Measurements from ENCODE around the gene LPGAT1.

DNA sequence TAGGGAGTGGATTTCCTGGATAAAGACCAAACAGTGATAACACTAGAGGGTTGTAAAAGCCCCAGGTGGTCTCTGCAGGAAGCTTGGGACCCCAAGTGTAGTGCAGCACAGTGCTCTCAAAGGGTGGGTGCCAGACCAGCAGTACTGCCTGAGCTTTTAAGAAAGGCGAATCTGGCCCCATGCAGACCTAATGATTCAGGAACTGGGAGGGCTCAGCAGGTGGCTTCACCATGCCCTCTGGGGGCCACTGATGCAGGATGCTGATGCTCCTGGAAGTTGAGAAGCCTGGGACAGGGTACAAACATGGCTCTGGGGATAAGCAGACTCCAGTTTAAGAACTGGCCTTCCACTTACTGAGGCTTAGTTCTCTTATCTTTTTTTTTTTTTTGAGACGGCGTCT, 126.0 kb downstream of the LPGAT1 start:
- TF ChIP-seq, protein P1, sequence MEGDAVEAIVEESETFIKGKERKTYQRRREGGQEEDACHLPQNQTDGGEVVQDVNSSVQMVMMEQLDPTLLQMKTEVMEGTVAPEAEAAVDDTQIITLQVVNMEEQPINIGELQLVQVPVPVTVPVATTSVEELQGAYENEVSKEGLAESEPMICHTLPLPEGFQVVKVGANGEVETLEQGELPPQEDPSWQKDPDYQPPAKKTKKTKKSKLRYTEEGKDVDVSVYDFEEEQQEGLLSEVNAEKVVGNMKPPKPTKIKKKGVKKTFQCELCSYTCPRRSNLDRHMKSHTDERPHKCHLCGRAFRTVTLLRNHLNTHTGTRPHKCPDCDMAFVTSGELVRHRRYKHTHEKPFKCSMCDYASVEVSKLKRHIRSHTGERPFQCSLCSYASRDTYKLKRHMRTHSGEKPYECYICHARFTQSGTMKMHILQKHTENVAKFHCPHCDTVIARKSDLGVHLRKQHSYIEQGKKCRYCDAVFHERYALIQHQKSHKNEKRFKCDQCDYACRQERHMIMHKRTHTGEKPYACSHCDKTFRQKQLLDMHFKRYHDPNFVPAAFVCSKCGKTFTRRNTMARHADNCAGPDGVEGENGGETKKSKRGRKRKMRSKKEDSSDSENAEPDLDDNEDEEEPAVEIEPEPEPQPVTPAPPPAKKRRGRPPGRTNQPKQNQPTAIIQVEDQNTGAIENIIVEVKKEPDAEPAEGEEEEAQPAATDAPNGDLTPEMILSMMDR (conservative IDR thresholded peaks at IDR 0.05) = no peak
- no peak for TF ChIP-seq EZH2 (IDR thresholded peaks at IDR 0.05; ENCODE audit: low read depth)

Measured in PC-9 (cell line).